GM12872 (cell line): ENCODE data around the gene PDILT.

Source experiments
- TF ChIP-seq, protein P1 (sequence below): IDR thresholded peaks from 3 replicates; pipeline ENCODE4 v1.5.1; 2011; ENCODE audit warnings: low read depth, mild to moderate bottlenecking, low read length, moderate library complexity; ENCODE audit not compliant: insufficient read depth

PDILT gene

DNA sequence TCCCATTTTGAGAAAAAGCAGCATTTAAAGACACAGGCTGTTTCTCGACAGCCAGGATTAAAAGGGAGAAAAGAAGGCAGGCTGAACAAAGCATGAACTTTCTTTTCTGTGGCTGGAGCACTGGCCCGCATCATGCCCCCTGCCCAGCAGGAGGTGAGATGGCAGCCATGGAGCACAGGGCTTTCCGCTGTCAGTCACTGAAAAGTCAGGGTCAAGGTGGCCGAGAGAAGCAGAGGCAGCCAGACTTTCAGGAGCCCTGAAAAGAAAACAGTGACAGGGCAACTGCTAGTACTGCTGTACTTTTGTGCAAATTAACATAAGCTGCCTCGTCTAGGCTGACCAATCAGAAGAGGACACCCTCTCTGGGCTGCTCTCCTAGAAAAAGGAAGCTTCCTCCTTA lies 71.4 kb downstream of the PDILT start:
- TF ChIP-seq, protein P1, sequence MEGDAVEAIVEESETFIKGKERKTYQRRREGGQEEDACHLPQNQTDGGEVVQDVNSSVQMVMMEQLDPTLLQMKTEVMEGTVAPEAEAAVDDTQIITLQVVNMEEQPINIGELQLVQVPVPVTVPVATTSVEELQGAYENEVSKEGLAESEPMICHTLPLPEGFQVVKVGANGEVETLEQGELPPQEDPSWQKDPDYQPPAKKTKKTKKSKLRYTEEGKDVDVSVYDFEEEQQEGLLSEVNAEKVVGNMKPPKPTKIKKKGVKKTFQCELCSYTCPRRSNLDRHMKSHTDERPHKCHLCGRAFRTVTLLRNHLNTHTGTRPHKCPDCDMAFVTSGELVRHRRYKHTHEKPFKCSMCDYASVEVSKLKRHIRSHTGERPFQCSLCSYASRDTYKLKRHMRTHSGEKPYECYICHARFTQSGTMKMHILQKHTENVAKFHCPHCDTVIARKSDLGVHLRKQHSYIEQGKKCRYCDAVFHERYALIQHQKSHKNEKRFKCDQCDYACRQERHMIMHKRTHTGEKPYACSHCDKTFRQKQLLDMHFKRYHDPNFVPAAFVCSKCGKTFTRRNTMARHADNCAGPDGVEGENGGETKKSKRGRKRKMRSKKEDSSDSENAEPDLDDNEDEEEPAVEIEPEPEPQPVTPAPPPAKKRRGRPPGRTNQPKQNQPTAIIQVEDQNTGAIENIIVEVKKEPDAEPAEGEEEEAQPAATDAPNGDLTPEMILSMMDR: no peak

GRCh38 chr16:20332411-20332810 lies 72.1 kb downstream of the PDILT start:
- TF ChIP-seq, protein P1: no peak

GRCh38 chr16:20331635-20332034 lies 72.9 kb downstream of the PDILT start:
- TF ChIP-seq, protein P1: no peak

DNA sequence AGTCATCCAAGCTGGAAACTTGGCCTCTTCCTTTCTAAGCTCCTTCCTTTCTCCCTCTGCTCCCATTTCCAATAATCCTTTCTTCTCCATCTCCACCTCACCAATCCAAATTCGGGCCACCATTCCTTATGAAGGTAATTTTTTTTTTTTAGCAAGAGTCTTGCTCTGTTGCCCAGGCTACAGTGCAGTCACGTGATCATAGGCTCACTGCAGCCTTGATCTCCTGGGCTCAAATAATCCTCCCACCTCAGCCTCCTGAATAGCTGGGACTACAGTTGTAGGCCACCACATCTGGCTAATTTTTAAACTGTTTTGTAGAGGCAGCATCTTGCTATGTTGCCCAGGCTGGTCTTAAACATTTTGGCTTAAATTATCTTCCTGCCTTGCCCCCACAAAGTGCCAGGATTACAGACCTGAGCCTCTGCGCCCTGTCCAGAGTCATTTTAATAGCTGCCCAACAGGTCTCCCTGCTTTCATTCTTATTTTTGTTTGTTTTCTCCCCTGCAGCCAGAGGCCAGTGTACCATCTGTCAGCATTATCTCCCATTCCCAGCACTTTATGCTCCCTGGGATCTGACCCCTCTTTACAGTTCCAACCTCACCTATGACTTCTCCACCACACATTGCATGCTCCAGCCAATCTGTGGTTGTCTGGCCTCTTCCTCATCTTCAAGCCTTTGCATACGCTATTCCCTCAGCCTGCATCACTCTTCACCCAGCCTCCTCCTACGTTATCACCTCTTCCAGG lies 75.0 kb downstream of the PDILT start:
- TF ChIP-seq, protein P1: no peak

DNA sequence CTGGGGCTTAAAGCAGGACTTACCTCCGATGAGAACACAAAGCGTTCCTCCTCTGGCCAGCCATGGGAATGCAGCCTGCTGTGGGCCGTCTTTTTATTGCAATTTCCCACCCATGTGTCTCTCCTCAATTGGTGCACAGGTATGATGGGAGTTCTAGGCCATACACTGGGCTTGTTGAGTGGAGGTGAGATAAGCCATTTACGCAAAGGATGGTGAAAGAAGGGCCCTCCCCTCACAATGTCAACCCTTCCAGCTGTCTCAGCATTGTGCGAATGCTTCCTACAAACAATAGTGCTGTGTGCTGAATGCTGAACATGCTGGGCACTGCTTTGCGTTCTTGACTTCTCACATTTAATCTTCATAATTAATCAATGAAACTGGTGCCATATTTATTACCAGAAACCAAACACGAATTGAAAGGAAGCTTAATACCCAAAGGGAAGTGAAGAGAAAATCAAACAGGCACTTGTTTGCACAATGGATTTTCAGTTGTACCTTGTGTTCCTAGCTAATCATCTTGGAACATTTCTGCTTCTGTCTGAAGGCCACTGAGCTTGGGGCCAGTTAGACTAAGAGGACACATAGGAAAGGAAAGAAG lies 77.0 kb downstream of the PDILT start, which contains the start of gene GP2:
Gene GP2 (minus strand): TSS at position 70 of the 598 bp plus-strand sequence. CDS start 1,082 bp downstream, outside the sequence.
- TF ChIP-seq, protein P1: no peak

DNA sequence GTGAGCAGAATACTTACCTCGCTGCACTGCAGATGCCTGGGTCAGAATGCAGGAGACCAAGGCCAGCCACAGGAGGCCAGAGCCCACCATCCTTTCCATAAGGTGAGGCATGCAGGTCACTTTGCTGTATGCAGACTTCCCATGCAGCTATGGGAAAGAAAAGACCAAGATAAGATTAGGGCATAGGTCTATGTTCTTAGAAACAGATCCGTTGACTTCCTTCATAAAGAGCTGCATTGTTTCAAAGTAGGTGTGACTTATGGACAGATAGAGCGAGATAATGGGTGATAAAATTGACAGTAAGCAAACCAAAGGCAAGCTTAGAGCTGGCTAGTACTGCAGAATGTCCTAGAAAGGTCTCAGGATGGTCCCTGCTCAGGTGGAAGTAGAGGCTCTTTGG lies 78.2 kb downstream of the PDILT start:
- TF ChIP-seq, protein P1: no peak

DNA sequence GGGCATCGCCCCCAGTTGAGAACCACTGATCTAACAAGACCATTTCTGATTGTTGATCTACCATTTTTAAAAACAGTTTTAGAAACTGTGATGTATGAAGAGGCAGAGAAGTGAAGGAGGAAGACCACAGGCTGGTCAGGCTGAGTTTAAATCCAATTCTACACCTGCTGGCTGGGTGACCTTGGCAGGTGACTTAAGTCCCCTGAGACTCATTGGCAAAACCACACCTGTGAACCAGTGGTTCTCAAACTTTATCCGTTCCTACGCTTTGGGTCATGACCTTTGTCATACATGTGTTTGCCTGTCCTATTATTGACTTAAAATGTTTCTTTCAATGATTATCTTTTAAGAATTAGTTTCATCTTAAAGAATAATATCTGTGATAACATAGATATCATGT lies 79.5 kb downstream of the PDILT start:
- TF ChIP-seq, protein P1: no peak
